ENCODE measurements around the gene CCDC50.
A peak's percentile ranks its signal among the peaks of the same experiment; 100 is the strongest.

The CCDC50 gene

DNA sequence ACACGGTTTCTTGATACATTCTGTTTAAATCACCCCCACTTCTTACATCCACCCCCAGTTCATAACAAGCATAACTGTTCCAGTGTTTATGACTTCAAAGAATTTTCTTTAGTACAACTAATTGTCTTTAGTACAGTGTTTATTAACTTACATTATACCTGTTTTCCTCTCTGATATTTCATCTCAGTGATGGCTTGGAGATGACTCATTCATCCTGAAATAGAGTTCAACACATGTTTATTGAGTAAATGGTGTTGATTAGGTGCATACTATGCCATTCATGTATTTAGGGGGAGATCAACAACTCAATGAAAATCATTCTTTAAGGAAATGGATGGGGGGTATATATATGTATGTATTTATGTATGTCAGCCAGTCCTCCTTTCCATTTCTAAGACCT is 22.8 kb downstream of the CCDC50 start:
- no peak for DNase-seq

DNA sequence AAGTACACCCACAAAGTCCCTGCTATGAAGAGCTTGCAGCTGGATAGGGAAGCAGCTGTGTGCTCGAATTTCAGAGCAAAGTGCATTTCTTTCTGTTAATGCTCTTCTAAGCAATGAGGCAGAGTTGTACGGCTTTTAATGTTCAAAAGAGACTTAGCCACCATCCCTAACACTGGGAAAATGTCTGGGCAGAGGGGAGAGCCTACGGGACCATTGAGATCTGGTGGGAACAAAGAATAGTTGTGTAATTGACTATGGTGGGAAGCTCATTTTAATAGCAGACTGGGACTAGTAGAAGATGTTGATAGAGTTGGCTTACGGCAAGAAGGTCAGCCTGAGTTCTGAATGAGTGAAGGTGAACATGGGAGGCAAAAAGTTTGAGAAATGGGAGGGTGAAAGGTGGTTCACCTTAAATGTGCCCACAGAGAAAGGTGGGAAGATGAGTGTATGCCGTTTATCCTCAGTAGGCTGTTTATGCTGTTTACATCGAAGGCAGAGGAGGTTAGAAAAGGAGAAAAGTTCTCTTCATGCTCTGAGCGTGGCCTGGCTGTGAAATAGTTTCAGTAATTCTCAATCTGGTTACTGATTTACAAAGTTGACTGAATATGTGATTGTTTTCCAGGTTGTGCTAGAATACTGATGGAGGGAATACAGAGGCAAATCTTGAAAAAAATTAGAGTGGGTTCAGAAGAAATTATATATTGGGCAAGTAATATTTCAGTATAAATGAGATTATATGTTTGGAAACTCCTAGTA is 24.0 kb downstream of the CCDC50 start:
- DNase-seq = peak; percentile 13

DNA sequence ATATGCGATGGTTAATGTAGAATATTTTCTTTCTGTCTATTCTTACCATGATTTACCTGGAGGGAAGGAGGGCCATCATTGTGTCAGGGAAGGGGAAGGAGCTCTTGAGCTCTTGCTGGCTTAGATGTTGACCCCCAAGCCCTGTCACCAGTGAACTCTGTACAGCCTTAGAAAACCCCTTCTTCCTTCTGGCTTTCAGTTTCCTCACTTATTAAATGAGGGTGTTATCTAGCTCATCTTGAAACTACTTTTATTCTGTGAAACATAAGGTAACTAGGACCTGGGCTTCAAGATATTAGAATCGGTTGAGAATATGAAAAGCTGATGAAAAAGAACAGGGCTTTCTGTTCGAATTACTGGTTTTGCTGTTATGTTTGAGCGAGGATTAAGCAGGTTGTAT is 26.2 kb downstream of the CCDC50 start:
- DNase-seq = no peak

DNA sequence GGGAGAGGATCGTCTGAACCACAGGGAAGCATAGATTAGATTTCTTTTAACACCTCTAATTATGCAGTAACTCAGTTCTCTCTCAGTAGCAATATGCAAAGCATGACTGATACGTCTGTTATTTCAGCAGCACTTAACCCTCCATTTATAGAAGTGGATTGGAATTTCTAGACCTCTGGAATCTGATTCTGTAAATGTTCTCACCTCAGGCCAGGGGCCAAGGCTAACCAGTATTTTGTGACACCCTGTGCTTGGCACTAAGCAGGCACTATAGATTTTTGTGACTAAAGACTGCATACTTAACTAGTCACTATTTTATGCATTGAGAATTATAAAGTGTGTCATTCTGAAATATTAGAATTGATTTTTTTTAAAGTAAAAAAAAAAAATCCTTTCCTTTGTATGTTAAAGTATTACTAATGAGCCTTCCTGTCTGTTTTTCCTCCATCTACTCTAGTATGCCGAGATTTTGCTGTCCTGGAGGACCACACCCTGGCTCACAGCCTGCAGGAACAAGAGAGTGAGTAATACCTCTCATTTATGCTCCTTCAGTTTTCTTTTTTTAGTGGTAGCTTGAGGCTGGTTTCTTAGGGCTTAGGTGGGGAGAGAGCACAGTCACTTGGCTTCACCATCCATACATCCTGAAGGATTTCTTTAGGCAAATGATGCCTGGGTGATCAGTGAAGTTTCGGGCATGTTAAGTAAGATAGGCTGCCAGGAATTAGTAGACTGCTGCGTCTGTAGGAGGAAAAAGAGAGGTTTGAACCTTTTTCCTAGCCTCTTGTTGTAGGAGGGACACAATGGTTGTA is 27.6 kb downstream of the CCDC50 start:
- DNase-seq = no peak

DNA sequence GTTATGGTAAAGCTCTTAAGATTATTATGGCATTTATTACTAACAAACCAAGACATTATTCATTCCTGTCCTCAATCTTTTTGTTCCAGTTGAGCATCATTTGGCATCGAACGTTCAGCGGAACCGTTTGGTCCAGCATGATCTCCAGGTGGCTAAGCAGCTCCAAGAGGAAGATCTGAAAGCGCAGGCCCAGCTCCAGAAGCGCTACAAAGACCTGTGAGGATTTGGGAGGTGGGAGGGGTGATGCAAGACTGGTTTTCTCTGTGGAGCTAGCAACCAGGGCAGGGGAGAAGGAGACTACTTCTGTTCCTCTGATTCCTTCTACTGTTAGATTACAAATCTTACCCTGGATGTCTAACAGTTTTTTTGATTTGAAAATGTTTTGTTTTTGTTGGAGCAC is 28.7 kb downstream of the CCDC50 start:
- DNase-seq = no peak

DNA sequence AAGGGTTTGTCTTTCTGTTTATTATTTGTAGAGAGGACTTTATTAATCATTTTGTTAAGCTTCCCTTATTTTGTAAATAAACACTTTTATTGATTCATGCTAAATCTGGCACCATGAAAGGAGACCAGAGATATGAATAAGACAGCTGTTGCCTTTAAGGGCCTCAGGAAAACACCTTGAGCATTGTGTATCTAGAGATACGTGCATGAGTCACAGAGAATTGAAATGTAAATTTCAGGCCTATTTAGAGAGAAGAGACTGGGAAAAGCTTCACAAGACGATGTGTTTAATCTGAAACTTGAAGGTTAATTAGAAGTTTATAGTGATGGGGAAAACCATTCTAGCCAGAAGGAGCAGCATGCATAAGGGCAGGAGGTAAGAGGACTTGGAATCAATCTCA is 29.7 kb downstream of the CCDC50 start:
- DNase-seq = no peak

DNA sequence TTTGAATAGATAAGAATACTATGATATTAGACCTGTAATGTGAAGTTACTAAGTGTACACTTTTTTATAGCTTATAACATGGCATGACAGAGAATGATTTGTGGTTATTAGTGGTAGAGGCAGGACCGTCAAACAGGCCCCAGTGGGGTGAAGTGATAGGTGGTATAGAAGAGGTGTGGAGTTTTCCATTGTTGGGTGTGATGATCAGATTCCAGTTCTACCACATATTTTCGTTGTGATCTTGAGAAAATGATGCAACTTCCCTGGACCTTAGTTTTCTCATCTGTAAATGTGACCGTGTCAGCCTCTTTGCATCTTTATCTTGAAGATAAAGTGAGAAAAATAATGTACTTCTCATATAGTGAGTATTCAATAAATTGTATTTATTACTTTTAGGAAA is 31.4 kb downstream of the CCDC50 start:
- no peak for DNase-seq

DNA sequence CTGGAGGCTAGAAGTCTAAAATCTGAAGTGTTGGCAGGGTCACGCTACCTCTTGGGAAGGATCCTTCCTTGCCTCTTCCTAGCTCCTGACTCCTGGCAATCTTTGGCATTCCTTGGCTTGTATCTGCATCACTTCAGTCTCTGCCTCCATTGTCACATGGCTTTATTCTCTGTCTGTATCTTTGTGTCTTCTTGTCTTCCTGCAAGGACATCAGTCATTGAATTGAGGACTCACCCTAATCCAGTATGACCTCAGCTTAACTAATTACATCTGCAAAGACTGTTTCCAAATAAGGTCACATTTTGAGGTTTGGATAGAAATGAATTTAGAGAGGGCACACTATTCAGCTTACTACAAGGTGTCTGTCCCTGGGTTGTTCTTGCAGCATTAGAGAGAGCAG is 32.3 kb downstream of the CCDC50 start:
- no peak for DNase-seq

DNA sequence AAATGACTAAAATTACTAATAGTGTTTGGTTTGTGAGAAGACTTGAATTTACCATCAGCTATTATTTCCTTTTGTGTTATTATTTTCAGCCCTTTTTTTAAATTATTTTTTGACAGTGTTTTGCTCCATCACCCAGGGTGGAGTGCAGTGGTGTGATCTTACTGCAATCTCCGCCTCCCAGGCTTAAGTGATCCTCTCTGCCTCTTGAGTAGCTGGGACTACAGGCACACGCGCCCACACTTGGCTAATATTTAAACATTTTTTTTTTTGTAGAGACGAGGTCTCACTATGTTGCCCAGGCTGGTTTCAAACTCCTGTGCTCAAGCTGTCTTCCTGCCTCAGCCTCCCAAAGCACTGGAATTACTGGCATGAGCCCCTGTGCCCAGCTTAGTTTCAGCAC is 32.8 kb downstream of the CCDC50 start:
- no peak for DNase-seq

DNA sequence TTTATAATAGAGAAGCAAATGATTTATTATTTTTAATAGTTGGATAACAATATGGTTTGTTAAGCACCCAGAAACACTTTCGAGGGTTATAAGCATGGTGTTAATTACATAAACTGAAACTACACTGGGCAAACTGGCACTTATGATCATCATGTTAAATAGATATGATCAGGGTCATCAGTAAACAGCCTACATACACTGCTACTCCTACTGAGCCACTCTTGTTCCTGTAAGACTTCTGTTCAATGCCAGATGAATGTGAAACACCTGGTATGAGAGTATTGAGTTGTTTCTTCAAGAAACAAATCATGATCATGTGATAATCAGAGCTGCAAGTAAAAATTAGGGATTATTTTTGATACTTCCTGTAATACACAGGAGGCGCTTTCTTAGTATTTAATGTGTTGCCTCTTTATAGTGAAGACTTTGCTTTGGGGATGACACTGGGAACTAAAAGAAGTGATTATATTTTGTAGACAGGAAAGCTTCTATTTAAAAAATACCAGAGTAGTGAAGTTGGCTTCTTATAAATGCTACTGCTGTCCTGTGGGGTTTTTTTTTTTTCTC is 33.4 kb downstream of the CCDC50 start:
- DNase-seq = no peak

DNA sequence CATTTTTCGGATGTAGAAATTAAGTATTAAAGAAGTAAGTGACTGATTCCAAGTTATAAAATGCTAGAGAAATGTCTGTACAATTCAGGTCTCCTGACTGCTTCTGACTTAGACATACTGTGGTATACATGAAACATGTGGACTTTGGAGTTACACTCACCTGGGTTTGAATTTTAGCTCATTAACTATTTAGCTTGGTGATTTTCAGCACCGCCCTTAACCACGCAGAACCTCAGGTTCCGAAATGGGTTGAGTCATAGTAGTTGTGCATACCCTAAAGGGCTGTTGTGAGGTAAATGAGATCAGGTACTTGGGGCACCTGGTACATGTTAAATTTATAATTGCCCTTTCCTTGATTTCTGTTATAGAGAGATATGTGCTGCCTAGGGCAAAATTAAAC is 34.0 kb downstream of the CCDC50 start:
- DNase-seq = no peak

DNA sequence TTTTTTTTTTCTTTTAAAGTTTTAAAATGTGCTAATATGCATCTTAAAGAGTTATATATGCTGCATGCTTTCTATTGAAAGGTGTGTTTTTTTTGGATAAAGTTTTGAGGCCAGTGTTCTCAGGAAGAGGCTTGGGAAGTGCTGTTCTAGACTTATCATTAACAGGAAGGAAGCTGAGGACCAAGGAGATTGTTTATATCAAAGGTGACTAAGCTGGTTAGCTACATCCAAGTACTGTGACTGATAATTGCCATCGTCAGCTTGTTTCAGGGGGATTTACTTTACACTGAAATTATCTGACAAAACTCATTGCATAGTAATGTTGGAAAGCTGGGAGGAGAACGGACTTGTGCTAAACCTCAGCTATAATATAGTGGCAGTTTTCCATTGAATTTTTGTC is 37.5 kb downstream of the CCDC50 start:
- DNase-seq = no peak

DNA sequence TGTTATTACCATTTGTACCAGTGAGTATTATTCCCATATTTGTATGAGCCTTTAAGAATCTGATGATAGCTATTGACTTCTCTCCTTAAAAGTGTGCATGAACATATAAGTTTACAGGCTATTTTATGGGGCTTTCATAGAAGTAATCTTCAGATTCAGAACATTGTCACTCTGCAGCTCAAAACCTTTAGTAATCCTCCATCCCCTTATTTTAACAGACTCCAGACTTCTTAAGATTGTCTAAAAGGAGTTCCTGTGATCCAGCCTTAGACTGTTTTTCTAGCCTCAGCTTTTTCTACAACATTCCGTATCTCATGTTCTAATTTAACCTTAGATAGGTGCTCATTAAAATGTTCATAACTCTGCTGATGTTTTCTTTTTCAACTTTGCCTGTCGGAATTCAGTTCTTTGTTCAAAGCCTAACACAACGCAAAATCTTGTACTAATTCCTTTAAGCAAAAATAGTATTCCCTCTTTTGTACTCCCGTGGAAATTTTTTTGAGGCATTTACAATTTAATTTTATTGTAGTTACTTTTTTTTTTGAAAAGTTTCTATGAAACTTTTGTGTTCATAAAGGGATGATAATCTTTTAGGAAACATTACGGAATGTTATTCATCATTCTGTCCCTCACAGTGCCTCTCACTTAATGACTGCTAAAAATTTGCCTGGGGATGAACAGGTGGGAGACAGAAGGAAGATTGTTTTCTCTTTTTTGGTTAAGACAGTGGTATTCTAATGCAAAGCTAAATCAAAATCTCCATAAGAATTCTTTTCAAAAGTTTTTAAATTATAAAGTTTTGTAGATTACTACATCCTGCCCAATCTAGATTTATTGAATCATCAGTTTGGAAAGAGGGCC is 39.8 kb downstream of the CCDC50 start:
- no peak for DNase-seq

DNA sequence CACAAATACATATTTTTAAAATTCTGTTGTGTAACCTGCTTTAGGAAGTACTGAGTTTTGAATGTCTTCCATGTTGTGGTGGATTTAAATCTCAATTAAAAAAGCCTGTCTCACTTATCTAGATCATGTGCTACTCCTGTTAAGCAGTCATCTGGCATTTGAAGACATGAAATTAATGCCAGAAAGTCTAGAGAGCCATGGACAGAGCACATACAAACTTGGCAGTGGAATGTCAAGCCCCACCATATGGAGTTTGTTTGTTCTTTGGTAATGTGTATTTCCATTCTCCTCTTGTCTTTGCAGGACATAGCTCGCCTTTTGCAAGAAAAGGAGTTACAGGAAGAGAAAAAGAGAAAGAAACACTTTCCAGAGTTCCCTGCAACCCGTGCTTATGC is 40.4 kb downstream of the CCDC50 start:
- DNase-seq = no peak

DNA sequence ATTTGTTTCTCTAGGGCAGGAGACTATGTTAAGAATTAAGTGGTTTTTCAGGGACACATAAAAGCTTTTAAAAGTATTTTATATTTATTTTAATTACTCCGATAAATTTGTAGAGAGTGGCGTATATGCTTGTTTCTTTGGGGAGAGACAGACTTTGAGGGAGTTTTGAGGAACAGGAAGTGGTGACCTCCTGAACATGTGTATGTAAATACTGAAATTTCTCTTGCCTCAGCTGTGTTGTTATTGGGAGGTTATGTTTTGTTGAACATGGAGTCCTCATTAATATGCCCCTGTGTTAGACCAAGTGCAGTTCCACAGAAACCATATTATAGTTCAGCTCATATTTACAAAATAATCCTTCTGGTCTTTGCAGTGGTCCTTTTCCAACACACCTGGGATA is 42.9 kb downstream of the CCDC50 start:
- no peak for DNase-seq

DNA sequence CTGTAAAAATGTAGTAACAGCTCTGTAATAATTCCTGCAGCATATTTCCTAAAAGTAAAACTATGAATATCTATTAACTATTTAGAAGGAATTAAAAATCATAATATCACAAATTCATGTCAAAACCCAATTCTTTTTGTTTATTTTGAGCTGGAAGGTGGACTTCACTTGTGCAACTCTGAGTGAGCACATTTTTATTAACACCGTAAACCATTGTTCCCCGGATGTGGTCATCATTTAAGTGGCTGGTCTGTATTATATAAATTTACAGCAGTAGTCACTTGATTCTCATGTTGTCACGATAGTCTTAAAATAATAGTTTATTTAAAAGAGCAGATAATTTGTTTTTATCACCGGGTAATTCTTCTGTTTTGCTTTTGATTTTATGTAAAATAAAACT is 44.1 kb downstream of the CCDC50 start:
- DNase-seq = no peak

DNA sequence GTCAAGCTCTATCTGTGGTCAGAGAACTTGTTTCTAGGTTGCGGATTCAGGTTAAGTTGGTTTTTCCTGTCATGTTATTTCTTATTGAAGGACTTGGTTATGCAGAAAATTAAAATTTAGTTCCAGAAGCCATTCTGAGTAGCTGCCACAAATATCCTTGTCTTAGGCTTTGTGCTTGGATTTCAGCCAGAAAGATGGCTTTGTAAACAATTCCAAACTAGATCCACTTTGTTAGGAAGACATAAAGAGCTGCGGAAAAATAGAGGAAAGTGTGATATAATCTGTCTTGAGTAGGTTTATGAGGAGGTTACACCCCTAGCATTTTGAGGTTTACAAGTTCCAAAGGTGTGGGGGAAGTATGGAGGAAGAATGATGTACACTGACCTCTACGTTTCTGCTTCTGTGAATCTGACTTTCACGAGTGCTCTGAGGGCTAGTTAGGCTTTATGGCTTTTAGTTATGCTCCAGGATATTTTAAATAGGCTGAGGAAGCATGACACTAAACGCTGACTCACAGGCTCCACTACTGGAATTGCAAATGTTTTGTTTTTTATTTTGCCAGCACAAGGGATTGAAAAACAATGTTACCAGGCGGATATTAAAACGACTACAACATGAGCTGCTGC is 47.4 kb downstream of the CCDC50 start:
- DNase-seq = no peak

DNA sequence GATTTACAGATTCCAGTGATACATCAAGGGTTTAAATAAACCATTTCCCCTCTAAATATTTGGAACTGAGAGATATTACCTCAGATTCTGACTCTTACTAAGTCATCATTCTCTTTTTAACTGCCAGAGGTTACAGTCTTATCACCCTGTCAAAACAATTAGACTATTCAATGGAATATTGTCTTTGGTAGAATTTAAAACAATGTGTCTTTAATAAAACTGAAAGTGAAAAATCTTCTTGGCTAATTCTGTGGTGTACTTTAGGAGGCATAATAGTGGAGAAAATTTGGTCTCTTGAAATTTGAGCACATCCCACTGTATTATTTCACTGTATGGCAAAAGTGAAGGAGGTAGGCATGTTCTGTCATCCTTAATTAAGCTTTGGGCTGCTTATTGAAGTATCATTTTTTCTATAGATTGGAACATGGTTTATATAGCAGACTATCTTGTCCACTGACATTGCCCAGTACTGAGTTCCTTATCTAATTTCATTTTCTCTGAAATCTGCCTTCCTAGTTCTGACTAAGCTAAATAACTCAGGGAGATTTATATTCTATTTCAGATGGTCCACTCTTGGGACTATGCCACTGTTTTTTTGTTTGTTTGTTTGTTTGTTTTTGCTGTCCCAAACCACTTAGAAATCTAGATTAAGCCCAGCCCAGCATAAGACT is 49.1 kb downstream of the CCDC50 start:
- DNase-seq = no peak

DNA sequence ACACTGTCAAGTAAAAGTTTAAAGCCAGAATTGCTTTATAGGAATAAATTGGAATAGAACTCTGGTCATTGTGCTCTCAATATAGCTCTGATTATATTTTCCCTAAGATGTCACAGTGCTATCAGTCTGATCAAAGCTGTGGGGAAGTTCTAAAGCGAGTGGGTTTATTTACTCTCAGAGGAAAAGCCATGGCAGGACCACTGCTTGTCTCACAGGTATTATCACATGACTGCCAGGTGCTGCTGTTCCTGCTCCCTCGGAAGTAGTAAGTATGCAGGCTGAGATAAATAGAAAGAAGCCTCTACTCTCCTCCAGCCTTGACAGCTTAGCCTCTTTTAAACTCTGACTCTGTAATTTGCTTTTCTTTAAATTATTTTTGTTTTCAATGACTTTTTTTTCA is 50.3 kb downstream of the CCDC50 start:
- DNase-seq = no peak

DNA sequence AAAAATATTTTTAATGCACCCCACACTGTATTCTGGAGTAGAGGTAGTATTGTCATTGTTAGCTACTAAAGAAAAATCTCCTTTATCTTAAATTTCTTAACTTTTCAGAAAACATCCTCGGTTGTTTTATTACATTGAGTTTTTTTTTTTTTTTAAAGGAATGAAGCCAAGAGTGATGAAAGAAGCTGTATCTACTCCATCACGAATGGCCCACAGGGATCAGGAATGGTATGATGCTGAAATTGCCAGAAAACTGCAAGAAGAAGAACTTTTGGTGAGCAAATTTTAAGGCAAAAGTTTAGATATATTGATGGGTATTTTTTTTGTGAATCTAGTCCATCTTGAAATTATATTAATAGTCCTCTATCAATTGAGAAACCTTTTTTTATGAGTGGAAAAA is 50.8 kb downstream of the CCDC50 start:
- DNase-seq = no peak

DNA sequence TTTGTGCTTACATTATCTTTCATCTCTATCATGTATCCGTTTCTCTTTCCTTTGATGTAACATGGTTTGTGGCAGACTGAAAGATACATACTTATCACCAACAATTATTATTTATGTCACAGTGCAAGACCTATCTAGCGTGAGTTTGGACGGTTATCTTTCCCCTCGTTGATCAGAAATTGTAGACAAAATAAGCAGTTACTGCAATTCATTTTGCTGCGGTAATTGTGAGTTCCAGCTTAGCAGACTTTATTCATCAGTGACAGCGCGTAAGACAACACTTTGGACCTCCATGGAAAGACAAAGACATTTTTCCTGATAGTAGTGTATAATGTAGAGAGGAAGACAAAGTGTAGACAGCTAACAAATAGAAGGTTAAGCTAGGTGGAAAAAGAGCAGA is 52.1 kb downstream of the CCDC50 start:
- DNase-seq = no peak

DNA sequence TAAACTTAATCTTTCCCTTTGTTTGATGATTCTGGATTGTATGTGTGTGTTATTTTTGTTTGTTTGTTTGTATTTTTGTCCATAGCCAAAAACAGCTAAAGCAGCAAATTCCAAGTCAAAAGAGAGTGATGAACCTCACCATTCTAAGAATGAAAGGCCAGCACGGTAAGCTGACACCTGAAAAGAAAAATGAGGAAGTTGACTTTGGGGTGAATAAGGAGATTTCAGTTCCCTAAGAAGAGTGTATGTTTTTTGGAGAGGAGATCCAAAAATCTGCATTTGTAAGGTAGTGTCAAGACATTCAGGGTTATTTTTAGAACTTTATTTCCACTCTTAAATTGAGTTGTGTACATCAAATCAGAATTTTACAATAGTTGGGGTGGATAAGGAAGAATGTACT is 53.5 kb downstream of the CCDC50 start:
- no peak for DNase-seq
